T47D (cell line): ENCODE measurements around the gene TIMMDC1.

Experiments used
- DNase-seq, 2 experiments: peaks; one replicate each; pipeline versions ENCODE4 v3.0.0 to v3.0.0-alpha.2; 2011 to 2012; ENCODE audit warnings: low read depth in 1 of 2, low spot score in 1 of 2
- JUND ChIP-seq: IDR thresholded peaks from 2 replicates; pipeline ENCODE4 v1.6.1; 2012; ENCODE audit warnings: low read depth
- in situ Hi-C: cut with HindIII; loops from 2 replicates; pipeline ENCODE4 v1.10.0; 2016; ENCODE audit warnings: low sequenced_read_pairs, low pct_unique_long_range_greater_than_20kb

TIMMDC1 gene

DNA sequence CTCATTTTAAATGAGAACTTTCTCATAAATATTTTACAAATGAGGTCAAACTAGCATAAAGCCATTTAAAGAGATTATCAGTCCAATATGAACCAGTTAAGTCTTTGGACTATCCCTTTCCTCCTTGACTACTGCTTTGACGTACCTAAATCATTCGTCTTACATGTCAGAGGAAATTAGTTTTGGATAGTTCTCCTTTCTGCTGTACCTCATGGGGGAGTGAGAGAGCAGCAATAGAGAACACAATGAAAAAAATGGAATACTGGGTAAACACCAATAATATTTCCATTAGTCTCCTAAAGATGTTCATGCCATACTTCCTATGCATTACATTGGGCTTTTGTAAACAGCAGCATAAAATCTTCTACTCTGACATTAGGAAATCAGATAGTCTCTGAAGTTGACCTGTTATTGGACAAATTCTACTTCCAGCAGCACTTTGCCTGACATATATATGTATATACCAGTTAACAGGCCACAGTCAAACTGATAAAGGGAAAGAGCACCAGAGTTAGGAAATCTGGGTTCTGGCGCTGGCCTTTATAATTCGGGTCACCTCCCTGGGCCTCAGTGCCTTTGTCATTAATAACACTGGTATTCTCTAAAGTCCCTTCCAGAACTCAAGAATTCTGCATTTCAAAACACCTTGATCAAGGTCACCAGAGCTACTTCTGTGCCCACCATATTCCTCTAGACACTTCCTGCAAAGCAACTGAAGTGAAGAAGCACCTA, 26.8 kb downstream of the TIMMDC1 start:
- peak in 1 of 2 experiments; percentile 35 for DNase-seq
- no peak for TF ChIP-seq JUND
- in situ Hi-C loops: no loop called here

DNA sequence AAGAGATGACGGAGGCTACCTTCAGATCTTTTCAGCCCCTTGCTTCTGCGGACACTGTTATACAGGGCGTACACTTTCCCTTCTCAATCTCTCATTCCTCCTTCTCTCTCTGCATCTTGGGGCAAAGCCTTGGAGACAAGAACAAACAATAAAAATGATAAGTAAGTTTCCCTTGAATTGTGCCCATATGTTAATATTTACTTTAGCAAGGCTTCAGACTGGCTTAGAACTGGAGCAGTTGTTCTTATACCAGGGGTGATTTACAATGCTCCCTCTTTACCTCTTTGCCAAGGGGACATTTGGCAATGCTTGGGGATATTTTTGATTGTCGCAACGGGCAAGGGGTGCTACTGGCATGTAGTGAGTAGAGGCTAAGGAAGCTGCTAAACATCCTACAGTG, 29.4 kb downstream of the TIMMDC1 start:
- DNase-seq: no peak
- in situ Hi-C loops: no loop called here
- no peak for TF ChIP-seq JUND

- in situ Hi-C loops: no loop called here
- DNase-seq: no peak
- TF ChIP-seq JUND: no peak
Measured at GRCh38 chr3:119529883-119530282, 31.5 kb downstream of the TIMMDC1 start.

DNA sequence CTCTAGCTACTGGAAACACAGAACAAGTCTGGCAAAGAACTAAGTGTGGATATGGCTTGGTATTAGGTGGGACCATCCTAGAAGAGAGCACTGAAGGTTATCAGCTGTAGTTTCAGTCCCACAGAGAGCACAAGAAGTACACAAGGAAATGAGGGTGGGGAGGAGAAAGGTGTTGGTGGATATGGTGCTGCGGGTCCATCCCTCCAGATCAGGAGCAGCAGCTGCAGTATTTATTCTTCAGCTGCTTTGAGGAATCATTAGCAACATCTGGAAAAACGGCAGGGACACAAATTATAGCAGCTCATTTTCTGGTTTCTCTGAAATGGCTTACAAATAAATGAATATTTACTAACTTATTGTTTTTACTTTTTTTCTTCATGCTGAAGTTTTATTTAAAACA, 32.1 kb downstream of the TIMMDC1 start:
- no peak for TF ChIP-seq JUND
- in situ Hi-C loops: no loop called here
- no peak for DNase-seq

DNA sequence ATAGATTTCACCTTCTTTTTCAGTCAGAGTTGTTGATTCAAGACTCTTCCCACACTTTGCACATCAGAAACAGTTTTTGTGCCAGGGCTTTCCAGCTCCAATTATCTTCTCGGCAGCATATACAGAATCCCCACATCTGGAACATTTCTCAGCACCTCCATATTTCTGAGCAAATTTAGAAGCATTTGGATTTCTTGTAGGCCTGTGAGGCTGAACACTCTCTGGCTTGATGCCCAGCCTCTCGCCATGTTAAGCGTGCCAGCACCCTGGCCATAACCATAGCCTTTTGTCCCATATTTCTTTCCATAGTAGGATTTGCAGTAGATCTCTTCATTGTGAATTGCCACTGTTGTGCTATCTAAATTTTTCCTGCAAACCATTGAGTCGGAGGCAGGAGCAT, 32.8 kb downstream of the TIMMDC1 start:
- TF ChIP-seq JUND: no peak
- in situ Hi-C loops: no loop called here

DNA sequence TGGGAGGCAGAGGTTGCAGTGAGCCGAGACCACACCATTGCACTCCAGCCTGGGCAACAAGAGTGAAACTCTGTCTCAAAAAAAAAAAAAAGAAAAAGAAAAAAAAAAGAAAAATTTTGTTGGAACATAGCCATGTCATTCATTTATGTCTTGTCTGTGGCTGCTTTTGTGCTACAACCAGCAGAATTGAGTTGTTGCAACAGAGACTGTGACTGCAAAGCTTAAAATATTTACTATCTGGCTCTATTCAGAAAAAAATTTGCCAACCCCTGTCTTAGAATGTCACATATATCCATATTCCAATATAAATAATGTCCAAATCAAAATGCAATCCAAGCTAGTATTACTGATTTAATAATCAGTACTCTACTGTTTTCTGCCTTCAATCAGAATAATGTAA, 35.9 kb downstream of the TIMMDC1 start:
- DNase-seq: no peak
- in situ Hi-C loops: no loop called here
- no peak for TF ChIP-seq JUND

More for the DNA sequence above, 32.8 kb downstream of the TIMMDC1 start:
- no peak for DNase-seq

- DNase-seq: peak in 1 of 2 experiments; percentile 19
- in situ Hi-C loops: no loop called here
- no peak for TF ChIP-seq JUND
Measured at GRCh38 chr3:119536757-119537156, 38.4 kb downstream of the TIMMDC1 start.

DNA sequence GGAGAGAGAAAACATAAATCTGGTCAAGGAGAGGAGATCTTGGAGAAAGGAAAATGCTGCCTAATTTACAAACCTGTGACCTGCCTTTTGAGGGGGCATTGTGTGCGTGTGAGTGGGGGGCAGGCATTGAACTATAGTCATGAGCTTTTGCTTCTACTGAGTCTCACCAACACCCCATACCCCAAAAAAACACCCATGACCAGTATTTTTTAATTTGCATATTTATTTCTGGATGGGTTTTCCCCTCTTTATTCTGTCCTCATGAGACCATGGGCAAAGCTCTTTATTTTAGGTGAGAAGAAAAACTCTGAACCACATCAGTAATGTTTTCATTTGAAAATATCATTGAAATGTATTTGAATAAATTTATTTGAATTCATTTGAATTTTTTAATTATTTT, 40.4 kb downstream of the TIMMDC1 start:
- no peak for TF ChIP-seq JUND
- in situ Hi-C loops: no loop called here
- DNase-seq: no peak

GRCh38 chr3:119541547-119541946, 43.2 kb downstream of the TIMMDC1 start:
- DNase-seq: no peak
- no peak for TF ChIP-seq JUND
- in situ Hi-C loops: no loop called here

DNA sequence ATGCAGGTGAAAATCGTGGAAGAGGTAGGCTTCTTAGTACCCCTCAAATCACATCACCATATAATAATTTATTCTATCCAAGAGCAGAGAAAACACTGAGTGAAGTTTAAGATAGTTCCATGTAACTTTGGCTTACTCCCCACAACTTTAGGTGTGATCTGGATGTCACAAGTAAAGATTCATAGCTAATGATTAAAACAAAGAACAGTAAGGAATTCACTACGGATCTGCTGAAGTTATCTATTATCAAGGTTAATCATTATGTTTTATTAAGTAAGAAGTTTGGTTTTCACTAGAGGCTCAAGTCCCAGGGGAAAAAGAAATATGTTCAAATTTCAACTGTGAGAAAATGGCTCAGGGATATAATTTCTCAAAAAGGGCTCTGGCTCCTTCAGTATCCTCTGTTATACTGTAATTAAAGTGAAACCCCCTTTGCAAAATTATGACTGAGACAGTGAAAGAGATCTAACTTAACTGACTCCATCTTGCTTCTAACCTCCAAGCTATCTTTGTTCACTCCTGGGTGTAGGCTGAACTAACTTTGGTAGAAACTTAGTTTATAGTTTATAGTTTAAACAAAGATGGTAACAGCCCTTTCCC, 43.9 kb downstream of the TIMMDC1 start:
- no peak for TF ChIP-seq JUND
- DNase-seq: no peak
- in situ Hi-C loops: no loop called here

GRCh38 chr3:119543147-119543546, 44.8 kb downstream of the TIMMDC1 start:
- TF ChIP-seq JUND: no peak
- DNase-seq: no peak
- in situ Hi-C loops: no loop called here

GRCh38 chr3:119547227-119547626, 48.9 kb downstream of the TIMMDC1 start:
- DNase-seq: no peak
- no peak for TF ChIP-seq JUND
- in situ Hi-C loops: no loop called here

- no peak for TF ChIP-seq JUND
- in situ Hi-C loops: no loop called here
Measured at GRCh38 chr3:119548341-119548740, 50.0 kb downstream of the TIMMDC1 start.

More at GRCh38 chr3:119548341-119548740, 50.0 kb downstream of the TIMMDC1 start:
- DNase-seq: no peak
